ENCODE data around the gene IL4R. TPM values are rescaled to one million over a fixed set of nuclear protein-coding genes. Genes with fewer than 3 reads are reported as not detected.
A peak's percentile ranks its signal among the peaks of the same experiment; 100 is the strongest.

Gene IL4R
- polyA plus RNA-seq, 2 donors, result 51.1 to 60.0 TPM

- H3K36me3 ChIP-seq (ENCODE audit: control insufficient read depth in 2 of 2, insufficient read depth in 2 of 2, low read length in 1 of 2), result peaks cover 4 to 7% of the 10 kb centered on the region in 2 donors
- no peaks in the 10 kb centered on the region for H3K4me1 ChIP-seq (ENCODE audit: control insufficient read depth in 2 of 2, insufficient read depth in 2 of 2, low read length in 1 of 2)
- H3K27me3 ChIP-seq (ENCODE audit: control insufficient read depth in 1 of 2, insufficient read depth in 2 of 2, low read length in 2 of 2), result no peaks in the 10 kb centered on the region
- WGBS, 2 donors, result 67 to 70% methylated on average over 7 of the region's 7 CpGs
- no peaks in the 10 kb centered on the region for H3K9me3 ChIP-seq (ENCODE audit: control insufficient read depth in 2 of 2, insufficient read depth in 1 of 2, low read depth in 1 of 2, low read length in 1 of 2)
- peak overlapping the region in 1 of 2 donors; percentile 37 for H3K27ac ChIP-seq (ENCODE audit: low read depth in 2 of 2, low read length in 1 of 2)
- H3K4me3 ChIP-seq (ENCODE audit: low read depth in 1 of 2, low read length in 2 of 2), result no peak overlapping the region
Measured at GRCh38 chr16:27334838-27335237, 21.1 kb downstream of the IL4R start.

DNA sequence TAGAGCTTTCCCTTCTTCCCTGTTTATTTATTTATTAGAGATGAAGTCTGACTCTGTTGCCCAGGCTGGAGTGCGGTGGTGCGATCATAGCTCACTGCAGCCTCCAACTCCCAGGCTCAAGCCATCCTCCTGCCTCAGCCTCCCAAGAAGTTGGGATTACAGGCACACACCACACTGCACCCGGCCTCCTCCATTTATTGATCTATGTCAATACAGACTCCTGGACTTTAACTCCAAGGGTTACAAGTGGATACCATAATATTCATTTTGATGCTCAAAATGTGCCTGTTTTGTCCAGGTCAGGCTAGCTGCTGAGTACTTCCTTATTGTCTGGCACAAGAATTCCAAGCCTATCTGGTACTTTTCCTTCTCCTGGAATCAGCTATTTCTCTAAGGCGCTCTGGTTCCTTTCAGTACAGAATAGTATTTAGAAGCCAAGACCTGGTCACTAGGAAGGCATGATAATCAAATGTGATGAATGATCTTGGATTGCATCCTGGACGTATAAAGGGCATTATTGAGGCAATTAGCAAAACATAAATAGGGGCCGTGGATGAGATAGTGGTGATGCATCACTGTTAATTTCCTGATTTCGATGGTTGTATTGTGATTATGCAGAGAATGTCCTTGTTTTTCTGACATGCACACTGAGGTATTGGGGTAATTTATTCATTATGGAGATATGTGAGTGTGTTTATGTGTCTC is 21.7 kb downstream of the IL4R start:
- peaks cover 7 to 9% of the 10 kb centered on the region in 2 donors for H3K36me3 ChIP-seq (ENCODE audit: control insufficient read depth in 2 of 2, insufficient read depth in 2 of 2, low read length in 1 of 2)
- H3K27ac ChIP-seq (ENCODE audit: low read depth in 2 of 2, low read length in 1 of 2), result peak overlapping the region in 1 of 2 donors; percentile 58
- no peaks in the 10 kb centered on the region for H3K9me3 ChIP-seq (ENCODE audit: control insufficient read depth in 2 of 2, insufficient read depth in 1 of 2, low read depth in 1 of 2, low read length in 1 of 2)
- no peaks in the 10 kb centered on the region for H3K27me3 ChIP-seq (ENCODE audit: control insufficient read depth in 1 of 2, insufficient read depth in 2 of 2, low read length in 2 of 2)
- peaks cover 0 to 2% of the 10 kb centered on the region in 2 donors for H3K4me1 ChIP-seq (ENCODE audit: control insufficient read depth in 2 of 2, insufficient read depth in 2 of 2, low read length in 1 of 2)
- WGBS, 2 donors, result 72% methylated on average over 7 of the region's 7 CpGs
- no peak overlapping the region for H3K4me3 ChIP-seq (ENCODE audit: low read depth in 1 of 2, low read length in 2 of 2)

GRCh38 chr16:27337024-27337423 is 23.2 kb downstream of the IL4R start:
- Histone ChIP-seq H3K27ac (ENCODE audit: low read depth in 2 of 2, low read length in 1 of 2) (peak overlapping the region; percentile 8 to 65), H3K4me1 (ENCODE audit: control insufficient read depth in 2 of 2, insufficient read depth in 2 of 2, low read length in 1 of 2) (peaks cover 0 to 2% of the 10 kb centered on the region in 2 donors), H3K4me3 (ENCODE audit: low read depth in 1 of 2, low read length in 2 of 2) (no peak overlapping the region), H3K9me3 (ENCODE audit: control insufficient read depth in 2 of 2, insufficient read depth in 1 of 2, low read depth in 1 of 2, low read length in 1 of 2) (no peaks in the 10 kb centered on the region), H3K36me3 (ENCODE audit: control insufficient read depth in 2 of 2, insufficient read depth in 2 of 2, low read length in 1 of 2) (peaks cover 11 to 19% of the 10 kb centered on the region in 2 donors), H3K27me3 (ENCODE audit: control insufficient read depth in 1 of 2, insufficient read depth in 2 of 2, low read length in 2 of 2) (no peaks in the 10 kb centered on the region)
- WGBS, 2 donors, result 89 to 91% methylated on average over 6 of the region's 6 CpGs

GRCh38 chr16:27339180-27339579 is 25.4 kb downstream of the IL4R start:
- no peak overlapping the region for H3K4me3 ChIP-seq (ENCODE audit: low read depth in 1 of 2, low read length in 2 of 2)
- H3K4me1 ChIP-seq (ENCODE audit: control insufficient read depth in 2 of 2, insufficient read depth in 2 of 2, low read length in 1 of 2), result peaks cover 0 to 2% of the 10 kb centered on the region in 2 donors
- H3K36me3 ChIP-seq (ENCODE audit: control insufficient read depth in 2 of 2, insufficient read depth in 2 of 2, low read length in 1 of 2), result peaks cover 16 to 28% of the 10 kb centered on the region in 2 donors
- H3K9me3 ChIP-seq (ENCODE audit: control insufficient read depth in 2 of 2, insufficient read depth in 1 of 2, low read depth in 1 of 2, low read length in 1 of 2), result no peaks in the 10 kb centered on the region
- H3K27ac ChIP-seq (ENCODE audit: low read depth in 2 of 2, low read length in 1 of 2), result no peak overlapping the region
- 96% methylated on average over 4 of the region's 4 CpGs for WGBS, 2 donors
- H3K27me3 ChIP-seq (ENCODE audit: control insufficient read depth in 1 of 2, insufficient read depth in 2 of 2, low read length in 2 of 2), result no peaks in the 10 kb centered on the region

DNA sequence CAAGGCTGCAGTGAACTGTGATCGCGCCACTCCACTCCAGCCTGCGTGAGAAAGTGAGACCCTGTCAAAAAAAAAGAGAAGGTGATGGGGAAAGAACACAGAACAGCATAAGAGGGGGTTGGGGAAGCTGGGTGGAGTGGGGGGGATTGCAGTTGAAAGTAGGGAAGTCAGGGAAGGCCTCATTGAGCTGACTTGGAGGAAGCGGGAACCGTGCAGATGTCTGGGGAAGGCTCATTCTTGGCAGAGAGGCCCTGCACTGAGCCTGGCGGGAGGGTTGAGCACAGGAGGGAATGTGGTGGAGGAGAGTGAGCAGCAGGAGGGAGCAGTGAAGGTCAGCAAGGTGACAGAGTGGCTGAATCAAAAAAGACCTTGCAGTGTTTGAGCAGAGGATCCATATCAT is 26.9 kb downstream of the IL4R start:
- H3K27me3 ChIP-seq (ENCODE audit: control insufficient read depth in 1 of 2, insufficient read depth in 2 of 2, low read length in 2 of 2), result no peaks in the 10 kb centered on the region
- H3K9me3 ChIP-seq (ENCODE audit: control insufficient read depth in 2 of 2, insufficient read depth in 1 of 2, low read depth in 1 of 2, low read length in 1 of 2), result no peaks in the 10 kb centered on the region
- H3K4me3 ChIP-seq (ENCODE audit: low read depth in 1 of 2, low read length in 2 of 2), result no peak overlapping the region
- 88 to 94% methylated on average over 6 of the region's 6 CpGs for WGBS, 2 donors
- H3K36me3 ChIP-seq (ENCODE audit: control insufficient read depth in 2 of 2, insufficient read depth in 2 of 2, low read length in 1 of 2), result peaks cover 16 to 38% of the 10 kb centered on the region in 2 donors
- H3K4me1 ChIP-seq (ENCODE audit: control insufficient read depth in 2 of 2, insufficient read depth in 2 of 2, low read length in 1 of 2), result peaks cover 0 to 2% of the 10 kb centered on the region in 2 donors
- H3K27ac ChIP-seq (ENCODE audit: low read depth in 2 of 2, low read length in 1 of 2), result no peak overlapping the region

DNA sequence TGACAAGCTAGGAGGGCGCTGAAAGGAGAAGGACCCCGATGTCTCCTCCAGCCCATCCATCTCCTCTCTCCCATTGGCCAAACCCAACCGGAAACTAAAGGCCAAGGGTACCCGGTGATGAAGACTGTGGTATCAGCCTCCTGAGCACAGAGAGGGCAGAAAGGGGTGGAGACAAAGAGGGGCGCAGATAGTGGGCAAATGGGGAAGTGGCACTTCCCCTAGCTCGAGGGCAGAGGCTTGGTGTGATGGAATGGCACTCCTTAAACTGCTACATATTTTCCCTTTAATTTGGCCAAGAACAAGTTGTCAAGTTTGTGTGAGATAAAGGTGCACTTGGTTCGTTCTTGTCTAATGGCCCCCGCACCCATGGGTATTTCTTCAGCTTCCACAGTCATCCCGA is 27.8 kb downstream of the IL4R start:
- Histone ChIP-seq H3K36me3 (ENCODE audit: control insufficient read depth in 2 of 2, insufficient read depth in 2 of 2, low read length in 1 of 2) (peaks cover 16 to 44% of the 10 kb centered on the region in 2 donors), H3K27me3 (ENCODE audit: control insufficient read depth in 1 of 2, insufficient read depth in 2 of 2, low read length in 2 of 2) (no peaks in the 10 kb centered on the region), H3K27ac (ENCODE audit: low read depth in 2 of 2, low read length in 1 of 2) (no peak overlapping the region), H3K4me3 (ENCODE audit: low read depth in 1 of 2, low read length in 2 of 2) (no peak overlapping the region), H3K4me1 (ENCODE audit: control insufficient read depth in 2 of 2, insufficient read depth in 2 of 2, low read length in 1 of 2) (peaks cover 0 to 2% of the 10 kb centered on the region in 2 donors), H3K9me3 (ENCODE audit: control insufficient read depth in 2 of 2, insufficient read depth in 1 of 2, low read depth in 1 of 2, low read length in 1 of 2) (no peaks in the 10 kb centered on the region)
- WGBS, 2 donors, result 87 to 91% methylated on average over 9 of the region's 9 CpGs

- Histone ChIP-seq H3K36me3 (ENCODE audit: control insufficient read depth in 2 of 2, insufficient read depth in 2 of 2, low read length in 1 of 2) (peaks cover 16 to 46% of the 10 kb centered on the region in 2 donors), H3K27ac (ENCODE audit: low read depth in 2 of 2, low read length in 1 of 2) (no peak overlapping the region), H3K4me1 (ENCODE audit: control insufficient read depth in 2 of 2, insufficient read depth in 2 of 2, low read length in 1 of 2) (peaks cover 0 to 2% of the 10 kb centered on the region in 2 donors), H3K9me3 (ENCODE audit: control insufficient read depth in 2 of 2, insufficient read depth in 1 of 2, low read depth in 1 of 2, low read length in 1 of 2) (no peaks in the 10 kb centered on the region), H3K4me3 (ENCODE audit: low read depth in 1 of 2, low read length in 2 of 2) (no peak overlapping the region), H3K27me3 (ENCODE audit: control insufficient read depth in 1 of 2, insufficient read depth in 2 of 2, low read length in 2 of 2) (no peaks in the 10 kb centered on the region)
- 97 to 98% methylated on average over 11 of the region's 11 CpGs for WGBS, 2 donors
Measured at GRCh38 chr16:27341971-27342370, 28.2 kb downstream of the IL4R start.

GRCh38 chr16:27344721-27345120 is 30.9 kb downstream of the IL4R start:
- Histone ChIP-seq H3K4me3 (ENCODE audit: low read depth in 1 of 2, low read length in 2 of 2) (no peak overlapping the region), H3K4me1 (ENCODE audit: control insufficient read depth in 2 of 2, insufficient read depth in 2 of 2, low read length in 1 of 2) (peaks cover 2% of the 10 kb centered on the region in 2 donors), H3K9me3 (ENCODE audit: control insufficient read depth in 2 of 2, insufficient read depth in 1 of 2, low read depth in 1 of 2, low read length in 1 of 2) (peaks cover 0 to 3% of the 10 kb centered on the region in 2 donors), H3K27me3 (ENCODE audit: control insufficient read depth in 1 of 2, insufficient read depth in 2 of 2, low read length in 2 of 2) (no peaks in the 10 kb centered on the region), H3K27ac (ENCODE audit: low read depth in 2 of 2, low read length in 1 of 2) (no peak overlapping the region), H3K36me3 (ENCODE audit: control insufficient read depth in 2 of 2, insufficient read depth in 2 of 2, low read length in 1 of 2) (peaks cover 31 to 52% of the 10 kb centered on the region in 2 donors)
- 88 to 94% methylated on average over 15 of the region's 15 CpGs for WGBS, 2 donors

DNA sequence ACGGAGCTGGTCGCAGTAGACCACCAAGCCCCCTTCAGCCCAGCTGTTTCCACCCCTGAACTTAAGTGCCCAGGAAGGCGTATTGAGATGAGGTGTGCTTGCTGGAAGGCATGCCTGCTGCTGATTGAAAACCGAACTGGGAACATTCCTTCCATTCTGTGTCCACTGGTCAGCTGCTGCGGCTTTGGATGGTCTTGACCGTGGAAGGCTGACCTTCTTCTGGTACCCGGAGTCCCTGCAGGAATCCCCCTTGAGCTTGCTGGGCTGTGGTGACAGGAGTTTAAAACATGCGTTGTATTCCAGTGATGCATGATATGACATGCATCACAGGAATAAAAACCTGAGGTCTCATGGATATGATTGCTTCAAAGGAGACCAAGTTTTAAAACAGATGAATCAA is 31.4 kb downstream of the IL4R start:
- H3K9me3 ChIP-seq (ENCODE audit: control insufficient read depth in 2 of 2, insufficient read depth in 1 of 2, low read depth in 1 of 2, low read length in 1 of 2), result peaks cover 0 to 3% of the 10 kb centered on the region in 2 donors
- H3K4me3 ChIP-seq (ENCODE audit: low read depth in 1 of 2, low read length in 2 of 2), result no peak overlapping the region
- no peak overlapping the region for H3K27ac ChIP-seq (ENCODE audit: low read depth in 2 of 2, low read length in 1 of 2)
- peaks cover 0 to 2% of the 10 kb centered on the region in 2 donors for H3K4me1 ChIP-seq (ENCODE audit: control insufficient read depth in 2 of 2, insufficient read depth in 2 of 2, low read length in 1 of 2)
- WGBS, 2 donors, result 88 to 94% methylated on average over 8 of the region's 8 CpGs
- H3K27me3 ChIP-seq (ENCODE audit: control insufficient read depth in 1 of 2, insufficient read depth in 2 of 2, low read length in 2 of 2), result no peaks in the 10 kb centered on the region
- peaks cover 28 to 52% of the 10 kb centered on the region in 2 donors for H3K36me3 ChIP-seq (ENCODE audit: control insufficient read depth in 2 of 2, insufficient read depth in 2 of 2, low read length in 1 of 2)

DNA sequence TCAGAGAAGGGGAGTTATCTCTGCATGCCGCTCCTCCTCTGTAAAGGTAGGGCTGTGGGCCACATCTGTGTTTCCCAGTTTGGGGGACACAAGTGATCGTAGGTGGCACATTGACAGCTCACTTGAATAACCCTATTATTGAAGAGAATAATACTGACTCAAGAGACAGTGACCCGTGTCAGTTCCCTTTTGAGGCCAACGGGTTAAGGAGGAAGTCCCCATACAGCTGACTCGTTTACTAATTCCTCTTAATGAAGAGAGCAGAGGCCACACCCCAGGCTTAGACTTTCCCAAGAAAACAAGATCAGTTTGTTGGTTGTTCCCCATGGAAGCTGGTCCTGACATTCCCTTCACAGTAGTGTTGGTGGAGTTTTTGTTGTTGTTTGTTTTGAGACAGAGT is 33.0 kb downstream of the IL4R start:
- H3K4me1 ChIP-seq (ENCODE audit: control insufficient read depth in 2 of 2, insufficient read depth in 2 of 2, low read length in 1 of 2), result peaks cover 0 to 2% of the 10 kb centered on the region in 2 donors
- no peak overlapping the region for H3K4me3 ChIP-seq (ENCODE audit: low read depth in 1 of 2, low read length in 2 of 2)
- peaks cover 0 to 3% of the 10 kb centered on the region in 2 donors for H3K9me3 ChIP-seq (ENCODE audit: control insufficient read depth in 2 of 2, insufficient read depth in 1 of 2, low read depth in 1 of 2, low read length in 1 of 2)
- 53 to 54% methylated on average over 5 of the region's 5 CpGs for WGBS, 2 donors
- H3K27me3 ChIP-seq (ENCODE audit: control insufficient read depth in 1 of 2, insufficient read depth in 2 of 2, low read length in 2 of 2), result no peaks in the 10 kb centered on the region
- H3K36me3 ChIP-seq (ENCODE audit: control insufficient read depth in 2 of 2, insufficient read depth in 2 of 2, low read length in 1 of 2), result peaks cover 25 to 47% of the 10 kb centered on the region in 2 donors
- peak overlapping the region; percentile 40 to 84 for H3K27ac ChIP-seq (ENCODE audit: low read depth in 2 of 2, low read length in 1 of 2)

Measured in esophagus (tissue), 2 donors.